Endothelial cell of umbilical vein (primary cell): ENCODE measurements around the gene RAD54L. TPM values are rescaled to one million over a fixed set of nuclear protein-coding genes. Genes with fewer than 3 reads are reported as not detected.

ENCODE experiments used
- BruUV-seq: library from RNA; stranded (reverse); fragments of 400-500 nt; replicated peaks from 2 replicates; lab custom pipeline; 2021; lab: Mats Ljungman, UMichigan
- CTCF ChIA-PET: fragments of 300-600, 350-600 bp; sonication (Branson Sonifier 250); formaldehyde crosslinking; loops from one replicate; lab custom pipeline; 2021; ENCODE audit warnings: antibody characterized with exemption, inconsistent platforms; lab: Charles Lee
- POLR2A ChIA-PET: fragments of 300-600, 350-600 bp; sonication (Branson Sonifier 250); formaldehyde crosslinking; loops from one replicate; lab custom pipeline; 2021; ENCODE audit warnings: antibody characterized with exemption, inconsistent platforms; lab: Charles Lee
- DNase-seq: peaks from one replicate; pipeline ENCODE4 v3.0.0-alpha.2; 2011; ENCODE audit warnings: low read depth, low spot score
- FAIRE-seq: peaks from 2 replicates; lab custom pipeline; 2011; peaks lifted over from hg19 to GRCh38; lab: Jason Lieb, UNC
- H2AFZ ChIP-seq: 2 replicates; pipeline ENCODE4 v1.6.0; 2012; ENCODE audit warnings: low read depth, low read length, control low read depth, inconsistent platforms
- H3K27ac ChIP-seq: 2 replicates; pipeline ENCODE4 v1.5.1; 2011; ENCODE audit warnings: low read depth, mild to moderate bottlenecking, control low read depth, low read length, moderate library complexity; ENCODE audit not compliant: insufficient read depth
- H3K27me3 ChIP-seq, 2 experiments: 2 replicates each; pipeline versions ENCODE4 v1.6.0 to v1.6.1; 2011; ENCODE audit warnings: low read length in 2 of 2, mixed read lengths in 1 of 2; ENCODE audit not compliant: control insufficient read depth in 2 of 2, insufficient read depth in 2 of 2
- H3K36me3 ChIP-seq, 2 experiments: 2 replicates in 1 of 2; 3 replicates in 1 of 2; pipeline ENCODE4 v1.5.1; 2011; ENCODE audit warnings: low read length in 2 of 2, mild to moderate bottlenecking in 1 of 2, moderate library complexity in 1 of 2; ENCODE audit not compliant: control insufficient read depth in 2 of 2, insufficient read depth in 2 of 2; ENCODE audit errors: extremely low read depth in 1 of 2
- H3K4me1 ChIP-seq: 3 replicates; pipeline ENCODE4 v1.5.1; 2011; ENCODE audit warnings: mild to moderate bottlenecking, low read length; ENCODE audit not compliant: control insufficient read depth, insufficient read depth; ENCODE audit errors: extremely low read depth
- H3K4me2 ChIP-seq: 2 replicates; pipeline ENCODE4 v1.6.1; 2011; ENCODE audit warnings: low read length, control low read depth, mixed read lengths; ENCODE audit not compliant: insufficient read depth
- H3K4me3 ChIP-seq, 3 experiments: fragments of 200-600 bp in 1 of 3; sonication (generic), shearing (Covaris generic) in 1 of 3; replicated peaks in 1 of 3; 2 replicates each; pipeline ENCODE4 v1.5.1; 2011 to 2016; ENCODE audit warnings: control low read depth in 3 of 3, low read length in 3 of 3, mild to moderate bottlenecking in 2 of 3, inconsistent platforms in 1 of 3, low read depth in 1 of 3, moderate library complexity in 1 of 3; ENCODE audit not compliant: insufficient read depth in 1 of 3
- H3K79me2 ChIP-seq: 2 replicates; pipeline ENCODE4 v1.6.0; 2012; ENCODE audit warnings: low read length, inconsistent platforms; ENCODE audit not compliant: control insufficient read depth, insufficient read depth
- H3K9ac ChIP-seq: replicated peaks from 2 replicates; pipeline ENCODE3; 2011; ENCODE audit warnings: low read length, control low read depth; ENCODE audit not compliant: insufficient read depth; ENCODE audit errors: extremely low read depth
- H3K9me1 ChIP-seq: replicated peaks from 3 replicates; pipeline ENCODE4 v1.6.0; 2011; ENCODE audit warnings: mild to moderate bottlenecking, low read length; ENCODE audit not compliant: control insufficient read depth, insufficient read depth; ENCODE audit errors: extremely low read depth
- H3K9me3 ChIP-seq: replicated peaks from 2 replicates; pipeline ENCODE4 v1.5.1; 2012; ENCODE audit warnings: low read length, inconsistent platforms; ENCODE audit not compliant: control insufficient read depth, insufficient read depth
- H4K20me1 ChIP-seq: replicated peaks from 2 replicates; pipeline ENCODE3; 2011; ENCODE audit warnings: mild to moderate bottlenecking, low read length; ENCODE audit not compliant: control insufficient read depth, insufficient read depth; ENCODE audit errors: extremely low read depth
- CTCF ChIP-seq, 2 donors: IDR thresholded peaks; 1 replicate in 1 of 2; 2 replicates in 1 of 2; pipeline ENCODE4 v1.5.1; 2011; ENCODE audit warnings: low read length in 2 of 2, mild to moderate bottlenecking in 2 of 2, moderate library complexity in 2 of 2, control low read depth in 1 of 2, inconsistent platforms in 1 of 2, low read depth in 1 of 2; ENCODE audit not compliant: insufficient read depth in 1 of 2; ENCODE audit errors: extremely low read depth in 1 of 2
- EZH2 ChIP-seq: IDR thresholded peaks from 2 replicates; pipeline ENCODE4 v1.6.1; 2012; ENCODE audit warnings: borderline replicate concordance, low read depth, mild to moderate bottlenecking, moderate library complexity, low read length, inconsistent platforms; ENCODE audit not compliant: severe bottlenecking
- FOS ChIP-seq: IDR thresholded peaks from 2 replicates; pipeline ENCODE4 v1.6.1; 2011; ENCODE audit warnings: mild to moderate bottlenecking, low read length, moderate library complexity, borderline replicate concordance; ENCODE audit not compliant: insufficient read depth
- GATA2 ChIP-seq: IDR thresholded peaks from 2 replicates; pipeline ENCODE4 v1.7.0; 2011; ENCODE audit warnings: low read depth, mild to moderate bottlenecking, moderate library complexity, mixed read lengths, low read length; ENCODE audit not compliant: insufficient read length, insufficient read depth
- JUN ChIP-seq: IDR thresholded peaks from 2 replicates; pipeline ENCODE4 v1.6.1; 2011; ENCODE audit warnings: borderline replicate concordance, low read depth; ENCODE audit not compliant: insufficient read length, insufficient read depth
- MAX ChIP-seq: IDR thresholded peaks from 2 replicates; pipeline ENCODE4 v1.6.1; 2011; ENCODE audit not compliant: insufficient read depth, insufficient read length
- MYC ChIP-seq: IDR thresholded peaks from one replicate; pipeline ENCODE4 v1.6.1; 2011; ENCODE audit warnings: mild to moderate bottlenecking, low read depth, low read length
- POLR2A ChIP-seq: IDR thresholded peaks from 2 replicates; pipeline ENCODE4 v1.6.1; 2012; ENCODE audit warnings: low read depth, mild to moderate bottlenecking, control low read depth, low read length
- POLR2AphosphoS5 ChIP-seq: IDR thresholded peaks from 2 replicates; pipeline ENCODE4 v1.6.1; 2012; ENCODE audit warnings: low read depth, mild to moderate bottlenecking, control low read depth, low read length, moderate library complexity; ENCODE audit not compliant: insufficient read depth
- dilution Hi-C: fragments of 300-500 bp; cut with MboI; formaldehyde crosslinking; loops from one replicate; pipeline ENCODE4 v1.15.0; 2019; ENCODE audit warnings: low sequenced_read_pairs; ENCODE audit not compliant: extremely low pct_ligation_motif_present
- intact Hi-C: fragments of 100-400 bp; cut with micrococcal nuclease; formaldehyde crosslinking; loops from one replicate; pipeline ENCODE4 v1.10.0; 2022
- polyA plus RNA-seq, 4 experiments: library from polyadenylated mRNA; depleted of rRNA in 3 of 4; stranded (reverse) in 3 of 4; unstranded in 1 of 4; fragments of >200 nt; gene quantifications; 2 replicates each; pipeline versions ENCODE4 v1.2.1 to v1.2.3, GENCODE V29; 2011 to 2012; ENCODE audit warnings: missing spikeins in 1 of 4
- total RNA-seq: library from RNA; stranded (reverse); gene quantifications from 2 replicates; pipeline ENCODE4 v1.2.3, GENCODE V29; 2021

RAD54L gene
- total and polyA plus RNA-seq, 2 donors (not counting 3 experiments of a cell fraction or from before 2014, with no cell fraction given): 10.5 to 18.9 TPM

- no peaks in the 10 kb centered on the region for H3K9me1 ChIP-seq
- POLR2A ChIA-PET: no interaction called here
- dilution Hi-C loops (no loop called here), intact Hi-C loops (no loop called here)
- H4K20me1 ChIP-seq: no peaks in the 10 kb centered on the region
- no peak overlapping the region for H3K27ac ChIP-seq
- no peak for DNase-seq
- no peaks in the 10 kb centered on the region for H3K9me3 ChIP-seq
- BruUV-seq: no TSS peak
- no peak overlapping the region for H3K9ac ChIP-seq
- H3K4me1 ChIP-seq: peaks cover 8% of the 10 kb centered on the region
- CTCF ChIA-PET: interaction anchor here (2.0 kb wide), 1 partner anchor 17 kb away, joined by 7 read pairs; no protein-coding TSS in a partner anchor
- H3K4me3 ChIP-seq: no peak overlapping the region
- TF ChIP-seq MYC: no peak
- no peak for TF ChIP-seq JUN
- no peak for TF ChIP-seq EZH2
- no peak for TF ChIP-seq POLR2A
- TF ChIP-seq FOS: no peak
- TF ChIP-seq POLR2AphosphoS5: no peak
- no peak for TF ChIP-seq CTCF (IDR thresholded peaks at IDR 0.05; ENCODE audit: extremely low read depth in 1 of 2, insufficient read depth in 1 of 2, low read depth in 1 of 2, low read length in 2 of 2)
- TF ChIP-seq GATA2: no peak
- TF ChIP-seq MAX: no peak
- H3K36me3 ChIP-seq: no peaks in the 10 kb centered on the region
- H2AFZ ChIP-seq: no peak overlapping the region
- H3K27me3 ChIP-seq: no peaks in the 10 kb centered on the region
- FAIRE-seq: no peak
- H3K4me2 ChIP-seq: no peak overlapping the region
- no peaks in the 10 kb centered on the region for H3K79me2 ChIP-seq
Observed at GRCh38 chr1:46206399-46206798, 41.2 kb upstream of the RAD54L start.
